ENCODE measurements around the gene PGLYRP1.
A peak's percentile ranks its signal among the peaks of the same experiment; 100 is the strongest.

PGLYRP1 gene

DNA sequence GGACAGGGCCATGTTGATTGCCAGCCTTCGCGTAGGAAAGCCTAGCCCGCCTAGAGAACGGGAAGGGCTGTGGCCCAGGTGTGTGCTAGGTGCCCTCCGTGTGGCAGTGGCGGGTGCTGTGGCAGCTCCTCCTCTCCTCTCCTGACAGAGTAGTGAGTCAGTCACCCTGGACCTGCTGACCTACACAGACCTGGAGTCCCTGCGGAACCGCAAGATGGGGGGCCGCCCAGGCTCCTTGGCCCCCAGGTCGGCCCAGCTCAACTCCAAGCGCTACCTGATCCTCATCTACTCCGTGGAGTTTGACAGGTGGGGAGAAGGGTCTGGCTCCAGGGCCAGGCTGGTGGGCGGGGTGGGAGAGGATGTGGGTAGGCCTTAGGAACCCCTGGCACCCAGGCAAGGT, 16.4 kb downstream of the PGLYRP1 start:
- DNase-seq (ENCODE audit: low read depth in 2 of 2, low spot score in 1 of 2): no peak

DNA sequence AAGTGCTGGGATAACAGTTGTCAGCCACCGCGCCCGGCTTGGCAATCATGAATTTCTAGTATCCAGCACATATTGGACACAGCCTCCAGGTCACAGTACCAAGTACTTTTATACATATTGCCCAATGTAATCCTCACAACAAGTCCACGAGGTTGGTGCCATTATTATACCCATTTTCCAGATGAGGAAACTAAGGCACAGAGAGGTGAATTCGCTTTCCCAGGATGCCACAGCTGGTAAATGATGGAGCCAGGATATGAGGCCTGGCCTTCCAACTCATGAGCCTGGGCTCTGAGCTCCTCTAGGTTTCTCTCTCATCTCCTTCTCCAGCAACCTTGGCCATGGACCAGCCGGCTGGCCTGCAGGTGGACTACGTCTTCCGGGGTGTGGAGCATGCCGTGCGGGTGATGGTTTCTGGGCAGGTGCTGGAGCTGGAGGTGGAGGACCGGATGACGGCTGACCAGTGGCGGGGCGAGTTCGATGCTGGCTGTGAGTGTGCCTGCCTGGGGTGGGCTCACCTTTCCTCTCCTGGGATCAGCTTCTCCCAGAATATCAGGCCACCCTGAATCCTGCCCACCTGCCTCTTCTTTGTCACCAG, 20.1 kb downstream of the PGLYRP1 start:
- DNase-seq (ENCODE audit: low read depth in 2 of 2, low spot score in 1 of 2): no peak

DNA sequence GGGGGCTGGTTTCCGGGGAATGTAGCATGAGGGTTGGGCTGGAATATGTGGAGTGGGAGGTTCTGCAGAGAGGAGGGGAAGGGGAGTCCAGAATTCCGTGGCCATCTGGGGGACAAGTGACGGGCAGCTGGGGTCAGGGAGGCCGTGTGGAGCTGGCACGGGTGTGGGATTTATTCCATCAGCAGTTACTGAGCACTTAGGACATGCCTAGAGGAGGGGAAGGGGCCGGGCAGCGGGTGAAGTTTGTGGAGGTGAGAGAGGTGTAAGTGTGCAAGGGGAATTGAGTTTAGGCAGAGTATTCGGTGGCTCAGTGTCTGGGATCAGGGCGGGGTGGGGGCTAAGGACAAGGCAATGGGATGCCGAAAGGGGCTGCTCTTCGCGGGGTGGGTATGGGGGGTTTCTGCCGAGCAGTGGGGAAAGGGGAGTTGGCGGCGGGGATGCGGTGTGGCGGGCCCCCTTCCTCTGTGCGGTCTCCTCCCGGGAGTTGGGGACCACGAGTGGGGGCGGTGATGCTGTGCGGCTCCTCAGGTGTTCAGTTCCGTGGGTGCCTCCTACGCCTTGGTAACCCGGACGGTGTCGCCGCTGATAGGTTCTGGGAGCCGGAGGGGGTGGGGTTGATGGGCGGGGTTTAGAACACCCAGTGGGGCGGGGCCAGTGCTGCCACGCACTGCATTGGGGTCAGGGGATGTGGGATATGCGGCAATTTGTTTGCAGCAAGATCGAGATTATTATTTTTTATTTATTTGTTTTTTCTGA, 22.2 kb downstream of the PGLYRP1 start:
- peak; percentile 37 to 57 for DNase-seq (ENCODE audit: low read depth in 2 of 2, low spot score in 1 of 2)

DNA sequence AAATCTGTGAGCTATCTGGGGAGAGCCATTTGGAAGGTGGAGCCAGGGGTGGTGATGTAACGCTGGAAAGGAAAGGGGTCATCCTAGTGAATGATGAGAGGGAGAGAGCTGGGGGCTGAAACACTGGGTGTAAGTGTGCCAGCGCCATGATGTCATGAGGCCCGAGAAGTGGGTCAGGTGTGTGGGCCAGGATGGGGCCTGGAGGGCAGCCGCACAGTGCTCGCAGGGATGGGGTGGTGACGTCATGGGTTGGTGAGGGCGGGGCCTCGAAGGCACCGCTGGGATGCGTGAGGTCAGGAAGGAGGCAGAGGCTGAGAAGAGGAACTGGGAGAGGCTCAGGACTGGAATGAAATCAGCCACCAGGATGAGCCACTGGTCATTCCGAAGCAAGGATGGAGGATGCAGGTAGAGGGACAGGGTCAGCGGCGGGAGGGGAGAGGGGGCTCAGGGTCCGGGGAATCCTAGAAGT, 23.2 kb downstream of the PGLYRP1 start:
- no peak for DNase-seq (ENCODE audit: low read depth in 2 of 2, low spot score in 1 of 2)

DNA sequence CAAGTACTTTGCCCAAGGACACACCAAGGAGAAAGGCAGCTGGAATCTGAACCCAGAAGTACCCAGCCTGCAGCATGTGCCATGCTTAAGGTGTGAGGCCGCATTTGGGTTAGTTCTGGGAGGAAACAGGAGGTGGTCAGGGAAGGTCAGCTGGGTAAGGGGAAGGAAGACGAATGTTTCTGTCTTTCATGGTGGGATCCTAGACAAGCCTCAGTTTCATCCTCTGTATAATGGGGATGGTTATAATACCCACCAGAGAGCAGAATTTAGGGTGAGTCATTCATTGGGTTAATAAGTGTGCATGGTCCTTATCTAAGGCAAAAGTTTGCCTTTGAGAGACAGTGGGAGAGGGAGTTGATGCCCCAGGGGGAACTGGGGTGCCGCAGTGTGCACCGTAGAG, 24.0 kb downstream of the PGLYRP1 start:
- DNase-seq (ENCODE audit: low read depth in 2 of 2, low spot score in 1 of 2): no peak

DNA sequence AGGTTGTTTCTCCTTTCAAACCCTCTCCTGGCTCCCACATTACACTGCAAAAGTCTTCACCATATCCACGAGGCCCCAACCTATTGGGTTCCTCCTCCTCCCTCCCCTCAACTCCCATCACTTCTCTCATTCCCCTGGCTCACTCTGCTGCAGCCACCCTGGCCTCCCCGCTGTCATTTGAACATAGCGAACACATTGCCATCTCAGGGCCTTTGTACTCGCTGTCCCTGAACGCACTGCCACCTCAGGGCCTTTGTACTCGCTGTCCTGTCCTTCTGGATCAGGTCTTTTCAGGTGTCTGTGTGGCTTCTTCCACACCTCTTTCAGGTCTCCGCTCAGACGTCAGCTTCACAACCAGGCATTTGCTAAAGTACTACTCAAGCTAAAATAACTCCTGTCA, 25.9 kb downstream of the PGLYRP1 start:
- DNase-seq (ENCODE audit: low read depth in 2 of 2, low spot score in 1 of 2): no peak

DNA sequence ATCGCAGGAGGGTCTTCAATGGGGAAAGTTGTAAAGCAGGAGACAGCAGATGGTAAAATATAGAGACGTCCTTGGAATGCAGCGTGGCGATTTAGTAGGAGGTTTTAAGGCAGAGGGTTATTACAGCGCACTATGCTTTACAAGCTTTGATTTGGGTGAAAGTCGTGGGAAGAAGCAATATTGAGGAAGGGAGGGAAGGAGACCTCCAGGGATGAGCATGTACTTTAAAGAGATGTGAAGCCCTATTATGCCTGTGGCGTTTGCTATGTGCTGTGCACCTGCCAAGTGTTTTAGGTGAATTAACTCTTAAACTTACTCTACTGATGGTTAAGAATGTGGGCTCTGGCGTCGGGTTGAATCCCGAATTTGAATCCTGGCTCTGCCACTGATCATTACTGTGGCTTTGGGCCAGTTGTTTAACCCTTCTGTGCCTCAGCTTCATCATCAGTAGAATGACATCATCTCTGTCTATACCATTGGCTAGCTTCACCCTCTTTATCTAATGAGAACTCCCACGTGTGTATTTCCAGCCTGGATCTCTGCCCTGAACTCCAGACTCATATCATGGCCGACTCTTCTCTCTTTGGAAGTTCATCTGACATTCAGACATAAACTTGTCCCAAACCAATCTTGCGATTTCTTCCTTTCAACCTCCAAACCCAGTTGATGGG, 27.0 kb downstream of the PGLYRP1 start:
- DNase-seq (ENCODE audit: low read depth in 2 of 2, low spot score in 1 of 2): no peak

DNA sequence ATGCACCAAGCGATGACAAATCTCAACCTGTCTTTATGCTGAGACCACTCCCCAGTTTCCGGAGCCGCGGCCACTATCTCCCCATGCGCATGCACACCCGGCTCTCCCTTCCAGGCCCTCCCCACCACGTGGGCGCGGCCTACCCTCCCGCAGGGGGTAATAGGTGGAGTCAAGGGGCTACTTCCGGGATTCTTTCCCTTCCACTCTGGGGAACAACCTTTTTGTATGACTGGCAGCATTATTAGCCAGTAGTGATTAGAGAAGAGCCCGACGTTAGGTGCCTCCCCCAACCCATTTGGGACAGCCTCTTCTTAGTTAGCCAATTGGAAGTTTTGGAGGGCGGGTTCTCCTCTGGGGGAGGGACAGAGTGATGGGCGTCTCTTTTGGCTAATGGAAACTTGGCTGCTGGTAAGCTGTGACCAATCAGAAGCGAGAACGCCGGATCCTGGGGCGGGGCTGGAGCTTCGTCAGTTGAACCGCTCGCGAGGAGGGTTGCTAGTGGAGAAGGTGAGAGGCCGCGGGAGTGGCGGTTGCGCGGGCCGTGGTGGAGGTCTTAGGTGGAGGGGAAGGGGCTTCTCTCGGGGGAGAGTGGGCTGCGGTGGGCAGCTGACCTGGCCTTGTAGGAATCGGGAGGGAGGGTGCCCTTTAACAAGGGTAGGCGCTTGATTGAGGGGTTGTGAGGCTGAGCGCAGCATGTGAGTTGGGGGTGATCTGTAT, 27.7 kb downstream of the PGLYRP1 start, which contains the start of gene CCDC61:
CCDC61 (plus strand) TSS at position 470 of the 717 bp plus-strand sequence. CDS start 7,552 bp downstream, outside the sequence.
- peak; percentile 87 to 90 for DNase-seq (ENCODE audit: low read depth in 2 of 2, low spot score in 1 of 2)

DNA sequence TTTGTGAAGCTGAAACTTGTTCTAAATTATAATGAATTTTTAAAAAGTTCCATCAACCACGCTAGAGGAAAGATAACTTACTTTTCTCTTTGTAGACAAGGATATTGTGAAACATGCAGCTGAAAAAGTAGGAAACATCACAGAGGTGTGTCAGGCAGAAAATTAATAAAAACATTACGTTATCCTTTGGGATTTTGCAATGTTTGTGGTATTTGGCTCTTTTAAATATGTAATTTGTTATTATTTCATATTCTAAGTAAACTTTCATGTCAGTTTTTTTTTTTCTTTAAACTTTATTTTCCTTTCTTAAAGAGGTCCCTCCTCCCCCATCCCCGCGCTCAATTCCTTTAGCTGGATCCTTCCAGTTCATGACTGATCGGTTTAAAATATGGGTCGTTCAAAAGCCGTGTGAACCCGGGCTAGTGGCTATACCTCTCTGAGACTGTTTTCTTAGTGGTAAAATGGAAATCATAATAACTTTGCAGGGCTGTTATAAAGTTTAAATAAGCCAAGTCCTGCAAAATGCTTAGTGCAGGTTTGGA, 28.3 kb downstream of the PGLYRP1 start:
- no peak for DNase-seq (ENCODE audit: low read depth in 2 of 2, low spot score in 1 of 2)

DNA sequence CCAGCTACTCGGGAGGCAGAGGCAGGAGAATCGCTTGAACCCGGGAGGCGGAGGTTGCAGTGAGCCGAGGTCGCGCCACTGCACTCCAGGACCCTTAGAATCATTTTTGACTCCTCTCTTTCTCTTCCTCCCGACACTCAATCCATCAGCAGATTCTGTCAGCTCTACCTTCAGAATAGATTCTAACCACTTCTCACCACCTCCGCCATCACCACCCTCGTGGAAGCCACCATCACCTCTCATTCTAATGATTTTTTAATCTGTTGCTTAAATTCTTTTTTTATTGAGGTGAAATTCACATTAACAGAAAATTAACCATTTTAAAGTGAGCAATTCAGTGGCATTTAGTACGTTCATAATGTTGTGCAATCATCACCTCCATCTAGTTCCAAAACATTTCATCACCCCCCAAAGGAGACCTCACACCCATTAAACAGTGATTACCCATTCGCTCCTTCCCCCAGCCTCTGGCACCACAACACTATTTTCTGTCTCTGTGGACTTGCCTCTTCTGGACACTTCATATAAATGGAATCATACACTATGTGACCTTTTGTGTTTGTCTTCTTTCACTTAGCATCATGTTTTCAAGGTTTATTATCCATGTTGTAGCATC, 32.6 kb downstream of the PGLYRP1 start:
- no peak for DNase-seq (ENCODE audit: low read depth in 2 of 2, low spot score in 1 of 2)

DNA sequence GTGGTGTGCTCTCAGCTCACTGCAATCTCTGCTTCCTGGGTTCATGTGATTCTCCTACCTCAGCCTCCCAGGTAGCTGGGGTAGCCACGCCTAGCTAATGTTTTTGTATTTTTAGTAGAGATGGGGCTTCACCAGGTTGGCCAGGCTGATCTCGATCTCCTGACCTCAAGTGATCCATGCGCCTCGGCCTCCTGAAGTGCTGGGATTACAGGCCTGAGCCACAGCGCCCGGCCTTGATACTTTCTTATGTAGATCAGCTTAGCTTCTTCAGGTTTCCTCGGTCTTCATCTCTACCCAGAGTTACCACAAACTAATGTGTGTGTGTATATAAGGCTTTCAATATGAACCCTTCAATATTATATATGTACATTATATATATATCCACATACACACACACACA, 37.5 kb downstream of the PGLYRP1 start:
- DNase-seq (ENCODE audit: low read depth in 2 of 2, low spot score in 1 of 2): no peak

DNA sequence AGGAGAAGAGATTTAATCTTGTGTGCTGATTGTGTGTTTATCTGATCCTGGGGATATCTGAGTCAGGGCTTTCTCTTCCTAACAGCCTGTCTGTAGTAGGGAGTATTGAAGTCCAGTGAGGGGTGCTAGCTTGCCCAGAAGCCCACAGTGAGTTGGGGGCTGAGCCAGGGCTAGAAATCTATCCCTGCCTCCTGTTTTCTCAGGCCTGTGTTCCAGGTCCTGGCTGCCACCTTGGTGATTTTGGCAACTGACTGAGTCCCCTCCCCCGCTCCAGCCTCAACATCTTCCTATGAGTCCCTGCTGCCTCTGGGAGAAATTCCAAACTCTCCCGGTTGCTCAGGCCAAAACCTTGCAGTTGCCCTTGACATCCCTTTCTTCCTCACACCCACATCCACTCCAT, 41.5 kb downstream of the PGLYRP1 start:
- no peak for DNase-seq (ENCODE audit: low read depth in 2 of 2, low spot score in 1 of 2)

DNA sequence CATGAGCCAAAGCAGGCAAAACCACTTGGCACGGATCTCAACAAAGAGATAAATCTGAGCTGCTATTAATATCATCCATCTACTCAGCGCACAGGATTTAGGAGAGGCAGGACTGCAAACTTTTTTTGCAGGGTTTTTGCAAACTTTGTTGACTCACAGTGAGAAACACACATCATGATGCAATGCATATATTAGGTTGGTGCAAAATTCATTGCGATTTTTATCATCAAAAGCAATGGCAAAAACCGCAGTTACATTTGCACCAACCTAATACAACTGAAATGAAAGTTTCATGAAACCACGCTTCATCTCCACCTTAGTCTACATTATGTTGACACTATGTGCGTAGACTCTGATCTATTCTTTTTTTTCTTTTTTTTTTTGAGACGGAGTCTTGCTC, 44.7 kb downstream of the PGLYRP1 start:
- no peak for DNase-seq (ENCODE audit: low read depth in 2 of 2, low spot score in 1 of 2)

DNA sequence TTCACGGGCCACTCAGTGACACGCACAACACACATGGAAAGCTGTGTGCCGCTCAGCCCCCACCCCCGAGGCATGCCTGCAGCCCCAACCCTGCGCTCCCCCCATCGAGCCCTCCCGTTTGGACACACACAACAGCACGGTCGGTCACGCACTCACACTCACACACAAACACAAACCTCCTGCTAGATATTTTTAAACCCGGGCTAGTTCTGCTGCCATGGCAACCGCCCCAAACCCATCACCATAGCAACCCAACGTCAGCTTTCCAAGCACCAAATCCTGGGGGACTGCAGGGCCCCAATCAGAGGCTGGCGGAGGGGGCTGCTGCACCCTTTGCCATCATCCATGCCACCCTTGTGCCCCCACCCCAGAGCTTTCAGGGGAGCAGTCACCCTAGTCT, 46.7 kb downstream of the PGLYRP1 start:
- DNase-seq (ENCODE audit: low read depth in 2 of 2, low spot score in 1 of 2): no peak

DNA sequence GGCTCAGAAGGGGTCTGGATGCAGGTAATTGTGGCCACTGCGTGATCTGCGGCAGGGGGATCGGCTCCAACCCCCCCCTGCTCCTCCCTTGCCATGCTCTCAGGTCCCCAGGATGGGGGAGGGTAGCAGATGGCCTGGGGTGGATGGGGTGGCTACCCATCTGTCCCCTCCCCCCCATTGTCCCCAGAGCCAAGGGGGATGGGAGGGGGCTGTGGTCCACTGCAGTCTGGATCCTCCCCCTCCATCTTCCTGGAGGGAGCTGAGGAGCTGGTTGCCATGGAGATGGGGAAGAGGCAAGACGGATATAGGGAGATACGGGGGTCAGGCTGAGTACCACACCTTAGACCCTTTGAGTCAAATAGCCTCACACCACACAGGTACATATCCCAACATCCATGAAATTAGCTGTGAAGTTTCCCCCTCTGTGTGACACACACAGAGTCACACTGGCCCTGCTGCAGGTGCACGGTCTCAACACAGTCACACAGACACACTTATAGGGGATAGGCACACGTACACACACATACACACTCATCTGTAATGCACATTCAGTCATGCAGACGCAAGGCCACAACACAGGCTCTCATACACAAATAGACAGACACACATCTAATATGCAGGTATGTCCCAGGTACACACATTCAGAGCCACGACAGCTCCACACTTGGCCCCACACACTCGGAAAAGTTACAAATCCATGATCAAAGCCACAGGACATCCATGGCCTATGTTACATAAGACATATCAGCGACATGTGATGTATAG, 47.4 kb downstream of the PGLYRP1 start:
- no peak for DNase-seq (ENCODE audit: low read depth in 2 of 2, low spot score in 1 of 2)

DNA sequence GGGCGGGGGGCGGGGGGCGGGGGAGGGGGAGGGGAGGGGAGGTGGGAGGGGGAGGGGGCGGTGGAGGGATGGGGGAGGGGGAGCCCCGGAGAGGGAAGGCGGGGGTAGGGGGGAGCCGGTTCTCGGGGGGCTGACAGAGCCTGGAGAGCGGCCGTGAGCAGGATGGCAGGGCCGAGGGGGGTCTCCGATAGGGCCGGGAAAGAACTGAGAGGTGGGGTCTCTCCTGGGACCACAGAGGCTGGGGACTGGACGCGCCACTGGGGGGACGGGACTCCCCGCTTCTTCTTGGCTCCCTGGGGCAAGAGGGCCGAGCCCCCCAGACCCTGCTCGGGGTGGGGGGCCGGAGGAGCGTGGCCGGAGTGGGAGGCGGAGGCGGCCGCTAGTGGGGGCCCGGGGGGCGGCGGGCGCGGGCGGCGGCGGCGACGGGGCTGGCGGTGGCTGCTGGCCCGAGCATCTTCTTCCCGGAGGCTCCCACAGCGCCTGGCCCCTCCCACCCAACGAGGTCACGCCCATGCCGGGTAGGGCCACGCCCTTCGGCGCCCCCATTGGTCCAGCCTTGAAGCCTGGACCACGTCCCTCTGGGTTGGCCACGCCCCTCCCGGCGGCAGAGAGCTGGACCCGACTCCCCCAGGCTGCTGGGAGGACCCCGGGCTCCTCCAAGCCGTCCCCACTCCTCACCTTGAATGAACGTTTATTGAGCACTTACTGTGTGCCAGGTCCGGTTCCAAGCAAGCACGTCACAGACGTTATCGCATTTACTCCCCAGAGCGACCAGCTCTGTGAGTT, 49.1 kb downstream of the PGLYRP1 start, which contains the start of gene NOVA2:
NOVA2 (minus strand) TSS at position 313 of the 786 bp plus-strand sequence. CDS start 514 bp downstream, outside the sequence.
- DNase-seq (ENCODE audit: low read depth in 2 of 2, low spot score in 1 of 2): no peak

DNA sequence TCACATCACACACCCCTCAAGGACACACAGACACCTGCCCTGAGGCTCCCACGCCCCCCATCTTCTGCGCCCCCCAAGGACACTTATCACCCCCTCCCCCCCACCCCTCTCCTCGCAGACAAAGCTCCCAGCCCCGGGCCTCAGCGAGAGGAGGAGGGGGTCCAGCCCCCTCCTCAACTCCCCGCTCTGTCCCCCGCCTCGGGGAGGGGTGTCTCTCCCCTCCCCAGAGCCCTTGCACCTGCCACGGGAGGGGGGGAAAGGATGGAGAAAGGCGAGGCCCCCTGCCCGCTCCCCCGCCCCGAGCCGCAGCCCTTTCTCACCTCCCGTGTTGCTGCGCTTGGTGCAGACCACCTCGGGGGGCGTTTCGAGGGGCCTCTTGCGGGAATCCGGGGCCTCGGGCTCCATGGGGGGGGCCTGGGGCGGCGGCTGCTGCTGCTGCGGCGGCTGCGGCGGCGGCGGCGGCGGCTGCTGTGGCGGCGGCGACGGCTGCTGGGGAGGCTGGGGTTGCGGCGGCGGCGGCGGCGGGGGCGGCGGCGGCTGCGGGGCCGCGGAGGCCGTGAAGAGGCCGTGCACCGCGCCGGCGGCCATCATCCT, 49.8 kb downstream of the PGLYRP1 start:
- no peak for DNase-seq (ENCODE audit: low read depth in 2 of 2, low spot score in 1 of 2)

DNA sequence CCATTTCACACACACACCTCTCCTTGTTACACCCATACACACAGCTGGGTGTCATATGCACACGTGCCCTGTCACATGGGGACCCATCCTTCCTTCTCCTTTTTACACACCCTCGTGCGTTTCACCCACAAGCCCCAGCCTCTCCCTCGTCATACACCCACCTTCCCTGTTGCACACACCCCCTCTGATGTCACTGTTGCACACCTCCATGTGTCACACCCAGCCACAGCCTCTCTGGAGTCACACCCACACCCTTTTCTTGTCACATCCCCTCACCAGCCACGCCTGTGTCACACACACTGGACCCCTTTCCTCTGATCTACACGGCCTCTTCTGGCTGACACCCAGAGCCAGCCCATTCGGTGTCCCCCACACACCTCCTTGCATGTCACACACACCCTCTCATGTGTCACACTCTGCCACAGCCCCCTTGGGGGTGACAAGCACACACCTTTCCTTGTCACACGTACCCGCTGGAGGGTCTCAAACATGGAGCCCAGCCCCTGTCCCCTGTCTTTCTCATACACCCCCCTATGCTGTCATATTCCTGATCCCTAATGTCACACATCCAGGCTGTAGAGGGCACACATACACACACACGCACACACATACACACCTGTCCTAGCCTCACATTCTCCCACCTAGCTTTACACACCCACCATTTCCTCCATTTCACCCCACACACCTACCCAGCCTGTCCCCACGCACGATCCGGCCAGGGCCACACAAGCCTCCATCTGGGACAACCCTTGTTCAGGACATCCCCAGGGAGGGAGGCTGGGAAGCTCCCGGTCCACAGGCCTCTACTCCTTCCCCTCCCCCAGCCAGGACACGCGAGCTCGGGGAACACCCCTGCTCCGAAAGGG, 50.5 kb downstream of the PGLYRP1 start:
- no peak for DNase-seq (ENCODE audit: low read depth in 2 of 2, low spot score in 1 of 2)
